K562 (cell line): Measurements from ENCODE around the gene RCOR3. TPM values are rescaled to one million over a fixed set of nuclear protein-coding genes. Genes with fewer than 3 reads are reported as not detected.

ENCODE experiments used
- ATAC-seq: fragments of 200-7000 bp; cut with Tn5 transposase; 3 replicates; pipeline ENCODE4 v1.9.1; 2020; ENCODE audit warnings: moderate library complexity
- BruUV-seq: library from RNA; stranded (reverse); fragments of 400-500 nt; replicated peaks from 2 replicates; lab custom pipeline; 2021; lab: Mats Ljungman, UMichigan
- CTCF ChIA-PET: fragments of 300-600 bp; formaldehyde crosslinking; extraction: SDS; loops from one replicate; lab custom pipeline; 2021; ENCODE audit warnings: low intra/inter-chr PET ratio; lab: Yijun Ruan, JAX
- POLR2A ChIA-PET: fragments of 300-600, 350-650 bp; sonication (Branson Sonifier 250); formaldehyde crosslinking; extraction: SDS; loops from one replicate; lab custom pipeline; 2021; ENCODE audit warnings: antibody characterized with exemption, inconsistent platforms; lab: Yijun Ruan, JAX
- DNase-seq, 4 experiments: peaks; one replicate each; pipeline versions ENCODE4 v3.0.0 to v3.0.0-alpha.2; 2011 to 2018; ENCODE audit warnings: low spot score in 3 of 4, mixed read lengths in 3 of 4; ENCODE audit errors: extremely low read depth in 1 of 4
- FAIRE-seq: peaks from 2 replicates; lab custom pipeline; 2011; peaks lifted over from hg19 to GRCh38; lab: Jason Lieb, UNC
- H2AFZ ChIP-seq: 2 replicates; pipeline ENCODE4 v1.6.0; 2011; ENCODE audit warnings: low read depth, low read length, control low read depth, inconsistent platforms
- H3K27ac ChIP-seq: fragments of 200-600 bp; 3 replicates; pipeline ENCODE4 v1.8.0; 2011; ENCODE audit warnings: low read depth, mild to moderate bottlenecking, control low read depth, inconsistent platforms, low read length, moderate library complexity, mixed read lengths; ENCODE audit errors: extremely low read depth
- H3K27me3 ChIP-seq, 2 experiments: fragments of 300-600 bp in 1 of 2; 2 replicates in 1 of 2; 3 replicates in 1 of 2; pipeline versions ENCODE4 v1.6.0 to v1.8.0; 2011; ENCODE audit warnings: inconsistent platforms in 2 of 2, low read length in 2 of 2, mild to moderate bottlenecking in 1 of 2, mixed read lengths in 1 of 2, moderate library complexity in 1 of 2; ENCODE audit not compliant: control insufficient read depth in 2 of 2, insufficient read depth in 2 of 2
- H3K36me3 ChIP-seq: fragments of 300-600 bp; 3 replicates; pipeline ENCODE4 v1.8.0; 2011; ENCODE audit warnings: mild to moderate bottlenecking, low read length, inconsistent platforms; ENCODE audit not compliant: control insufficient read depth, insufficient read depth
- H3K4me1 ChIP-seq, 2 experiments: fragments of 200-600 bp in 1 of 2; replicated peaks in 1 of 2; 2 replicates in 1 of 2; 3 replicates in 1 of 2; pipeline versions ENCODE4 v1.5.1 to v1.8.0; 2011; ENCODE audit warnings: inconsistent platforms in 2 of 2, low read length in 2 of 2, mild to moderate bottlenecking in 1 of 2, mixed read lengths in 1 of 2, moderate library complexity in 1 of 2; ENCODE audit not compliant: control insufficient read depth in 2 of 2, insufficient read depth in 2 of 2
- H3K4me2 ChIP-seq: 2 replicates; pipeline ENCODE4 v1.6.1; 2011; ENCODE audit warnings: low read length, control low read depth, inconsistent platforms, mixed read lengths; ENCODE audit not compliant: insufficient read depth
- H3K4me3 ChIP-seq: fragments of 200-600 bp; sonication (generic), shearing (Covaris generic); 2 replicates; pipeline ENCODE4 v1.5.1; 2016; ENCODE audit warnings: control low read depth, inconsistent platforms
- H3K79me2 ChIP-seq: fragments of 200-600 bp; 3 replicates; pipeline ENCODE4 v1.8.0; 2011; ENCODE audit warnings: low read length, inconsistent platforms; ENCODE audit not compliant: control insufficient read depth, insufficient read depth
- H3K9ac ChIP-seq, 2 experiments: 2 replicates each; pipeline versions ENCODE4 v1.6.0 to v1.6.1; 2011; ENCODE audit warnings: low read depth in 2 of 2, low read length in 2 of 2, control low read depth in 1 of 2, inconsistent platforms in 1 of 2, mild to moderate bottlenecking in 1 of 2, mixed read lengths in 1 of 2; ENCODE audit not compliant: insufficient read depth in 1 of 2
- H3K9me1 ChIP-seq: one replicate; pipeline ENCODE4 v1.6.0; 2011; ENCODE audit warnings: inconsistent platforms, mild to moderate bottlenecking, low read length, moderate library complexity; ENCODE audit not compliant: control insufficient read depth, insufficient read depth
- H3K9me3 ChIP-seq: replicated peaks from 2 replicates; pipeline ENCODE4 v1.5.1; 2011; ENCODE audit warnings: low read depth, low read length, inconsistent platforms; ENCODE audit not compliant: control insufficient read depth, insufficient read depth
- H4K20me1 ChIP-seq: replicated peaks from 2 replicates; pipeline ENCODE4 v1.6.1; 2011; ENCODE audit warnings: low read length, inconsistent platforms, mixed read lengths; ENCODE audit not compliant: control insufficient read depth, insufficient read depth
- CHAMP1 ChIP-seq: fragments of 450-650 bp; IDR thresholded peaks from 2 replicates; pipeline ENCODE4 v1.6.1; 2016; ENCODE audit warnings: mild to moderate bottlenecking
- ILF3 ChIP-seq: fragments of 450-650 bp; IDR thresholded peaks from 2 replicates; pipeline ENCODE4 v1.6.1; 2018; ENCODE audit warnings: antibody characterized with exemption, mild to moderate bottlenecking, moderate library complexity, borderline replicate concordance
- JUND ChIP-seq, 2 experiments: IDR thresholded peaks; 2 replicates in 1 of 2; 3 replicates in 1 of 2; pipeline ENCODE4 v1.6.1; 2011; ENCODE audit warnings: borderline replicate concordance in 2 of 2, low read depth in 2 of 2, low read length in 2 of 2, improper control_type of control experiment in 1 of 2, missing biosample characterization in 1 of 2, missing genetic modification characterization in 1 of 2, missing genetic modification reagents in 1 of 2
- MEIS2 ChIP-seq: fragments of 450-650 bp; IDR thresholded peaks from 2 replicates; pipeline ENCODE4 v1.6.1; 2014; ENCODE audit warnings: mild to moderate bottlenecking; ENCODE audit not compliant: partially characterized antibody
- MYC ChIP-seq, 2 experiments: fragments of 250-450 bp in 1 of 2; sonication (Bioruptor Pico) in 1 of 2; IDR thresholded peaks; 2 replicates each; pipeline versions ENCODE4 v1.5.1 to v1.6.1; 2012 to 2021; ENCODE audit warnings: low read depth in 2 of 2, borderline replicate concordance in 1 of 2, improper control_type of control experiment in 1 of 2, low read length in 1 of 2, mild to moderate bottlenecking in 1 of 2, moderate library complexity in 1 of 2
- REST ChIP-seq, 2 experiments: fragments of 450-650 bp; formaldehyde crosslinking in 1 of 2; IDR thresholded peaks; 2 replicates each; pipeline versions ENCODE4 v1.4.0 to v1.6.1; 2014 to 2020; ENCODE audit warnings: mild to moderate bottlenecking in 2 of 2, borderline replicate concordance in 1 of 2, low read depth in 1 of 2
- TAL1 ChIP-seq: fragments of 450-650 bp; IDR thresholded peaks from 2 replicates; pipeline ENCODE4 v1.6.1; 2016; ENCODE audit warnings: mild to moderate bottlenecking
- TSC22D4 ChIP-seq: fragments of 450-650 bp; IDR thresholded peaks from 2 replicates; pipeline ENCODE4 v1.6.1; 2016; ENCODE audit warnings: missing genetic modification characterization, missing biosample characterization, control low read depth
- ZNF584 ChIP-seq: fragments of 200-800 bp; sonication (Bioruptor generic); IDR thresholded peaks from 2 replicates; pipeline ENCODE4 v1.6.1; 2016; ENCODE audit warnings: low read depth, mild to moderate bottlenecking, missing genetic modification characterization, missing compliant biosample characterization
- WGBS: fragments of 100-300 bp; shearing (Covaris generic); methylation state at CpG from one replicate; pipeline ENCODE4 v1.1.6; 2016; ENCODE audit warnings: low coverage, mixed read lengths; ENCODE audit not compliant: insufficient coverage; ENCODE audit errors: missing lambda C conversion rate; 5-methylcytosine and 5-hydroxymethylcytosine counted together
- in situ Hi-C: fragments of 300-500 bp; cut with MboI; formaldehyde crosslinking; loops from 4 replicates; pipeline ENCODE4 v1.15.0; 2018; ENCODE audit warnings: inconsistent platforms, mixed read lengths
- intact Hi-C: fragments of 100-400 bp; cut with micrococcal nuclease; formaldehyde crosslinking; loops from 2 replicates; pipeline ENCODE4 v1.14.2; 2022
- polyA plus RNA-seq, 8 experiments: library from polyadenylated mRNA; depleted of rRNA in 4 of 8; stranded (reverse) in 5 of 8; unstranded in 3 of 8; fragments of >200 nt; fragmentation: Nextera tagmentation in 2 of 8; fragmentation: Illumina TruSeq in 1 of 8; extraction: Ambion mirVana in 2 of 8; extraction: Trizol in 1 of 8; gene quantifications; 2 replicates each; pipeline versions ENCODE4 v1.2.1 to v1.2.3, GENCODE V29; 2011 to 2014; ENCODE audit warnings: inconsistent platforms in 1 of 8, missing spikeins in 1 of 8
- total RNA-seq, 7 experiments: library from RNA; depleted of rRNA in 6 of 7; stranded (reverse); fragments of >200 nt in 6 of 7; fragmentation: Illumina TruSeq in 2 of 7; extraction: Trizol in 2 of 7; gene quantifications; 2 replicates each; pipeline versions ENCODE4 v1.2.1 to v1.2.3, GENCODE V29; 2011 to 2021; ENCODE audit warnings: low replicate concordance in 1 of 7

Gene RCOR3
- total and polyA plus RNA-seq, 9 of the 15 experiments (the other 6 are each of a cell fraction or from before 2014, with no cell fraction given): 9.7 to 42.7 (median 29.5) TPM

GRCh38 chr1:211352985-211353515 is 93.9 kb downstream of the RCOR3 start:
- intact Hi-C loops: loop anchor here (2.0 kb wide), 1 partner anchor 30 kb away; no protein-coding TSS in a partner anchor
- no peak overlapping the region for H3K27ac ChIP-seq
- no peak overlapping the region for H2AFZ ChIP-seq
- DNase-seq (peak; percentile 68 to 80 (median 74)), FAIRE-seq (peak; percentile 77), ATAC-seq (peak; percentile 90)
- BruUV-seq: no TSS peak
- H3K36me3 ChIP-seq: peaks cover 6% of the 10 kb centered on the region; the same call in 1 of the 3 replicates
- WGBS: 55% methylated on average over 8 of the region's 8 CpGs
- no peak overlapping the region for H3K9ac ChIP-seq
- no peak overlapping the region for H3K4me2 ChIP-seq
- ChIA-PET CTCF (interaction anchor here (0.6 kb wide), 1 partner anchor 30 kb away, joined by 3 read pairs; no protein-coding TSS in a partner anchor), POLR2A (interaction anchor here (1.2 kb wide), 1 partner anchor 9 kb away, joined by 5 read pairs; no protein-coding TSS in a partner anchor)
- no peaks in the 10 kb centered on the region for H3K9me1 ChIP-seq
- 0 out of 2 replicates have a peak, but pooled peaks cover 5% of the 10 kb centered on the region for H3K9me3 ChIP-seq
- H3K4me3 ChIP-seq: no peak overlapping the region
- H3K27me3 ChIP-seq: no peaks in the 10 kb centered on the region
- in situ Hi-C loops: no loop called here
- H4K20me1 ChIP-seq: no peaks in the 10 kb centered on the region
- no peaks in the 10 kb centered on the region for H3K79me2 ChIP-seq
- no peaks in the 10 kb centered on the region; a peak in 2 of 5 replicates for H3K4me1 ChIP-seq
- TF ChIP-seq JUND (IDR thresholded peaks at IDR 0.05; ENCODE audit: borderline replicate concordance, low read depth, low read length) (0 out of 2 replicates have a peak, but pooled peaks have one; percentile 24), JUND (tag; IDR thresholded peaks at IDR 0.05; ENCODE audit: borderline replicate concordance, low read depth, low read length) (no peak), MYC (IDR thresholded peaks at IDR 0.05; ENCODE audit: low read depth, low read length) (0 out of 2 replicates have a peak, but pooled peaks have one; percentile 24), MYC (CRISPR knock-in tag; IDR thresholded peaks at IDR 0.05; ENCODE audit: borderline replicate concordance, low read depth) (no peak), TSC22D4 (tag) (no peak), TAL1 (no peak), CHAMP1 (peak; percentile 59; the same call in 1 of the 2 replicates), ILF3 (no peak), ZNF584 (no peak), MEIS2 (peak; percentile 3), REST (IDR thresholded peaks at IDR 0.05; ENCODE audit: borderline replicate concordance) (peak; percentile 32; the same call in 1 of the 2 replicates), REST (CRISPR knock-in tag; IDR thresholded peaks at IDR 0.05; ENCODE audit: low read depth) (no peak)
